ENCODE measurements around the gene PLOD2.

- TF ChIP-seq CTCF (IDR thresholded peaks at IDR 0.05; ENCODE audit: low read depth, low read length, poor library complexity, severe bottlenecking) (no peak), EZH2phosphoT487 (IDR thresholded peaks at IDR 0.05; ENCODE audit: borderline replicate concordance, low read length) (no peak)
Measured at GRCh38 chr3:146163584-146163983, 2.6 kb upstream of the PLOD2 start.

Measured in DOHH2 (cell line).